ENCODE measurements around the gene COIL.

Gene COIL

DNA sequence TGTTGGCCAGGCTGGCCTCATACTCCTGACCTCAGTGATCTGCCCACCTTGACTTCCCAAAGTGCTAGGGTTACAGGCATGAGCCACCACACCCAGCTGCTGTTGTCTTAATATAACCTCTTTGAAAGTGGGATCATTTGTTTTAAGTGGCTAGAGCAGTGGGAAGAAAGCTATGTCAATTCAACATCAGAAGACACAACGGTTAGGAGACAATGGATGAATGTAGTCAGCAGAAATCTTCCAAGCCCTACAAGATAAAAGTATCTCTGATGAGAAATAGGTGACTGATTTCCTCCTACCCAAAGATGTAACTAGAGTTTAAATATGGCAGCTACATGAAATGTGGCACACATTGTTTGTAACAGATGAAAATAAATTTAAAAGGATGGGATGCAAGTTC, 27.0 kb downstream of the COIL start:
- no peak for DNase-seq

DNA sequence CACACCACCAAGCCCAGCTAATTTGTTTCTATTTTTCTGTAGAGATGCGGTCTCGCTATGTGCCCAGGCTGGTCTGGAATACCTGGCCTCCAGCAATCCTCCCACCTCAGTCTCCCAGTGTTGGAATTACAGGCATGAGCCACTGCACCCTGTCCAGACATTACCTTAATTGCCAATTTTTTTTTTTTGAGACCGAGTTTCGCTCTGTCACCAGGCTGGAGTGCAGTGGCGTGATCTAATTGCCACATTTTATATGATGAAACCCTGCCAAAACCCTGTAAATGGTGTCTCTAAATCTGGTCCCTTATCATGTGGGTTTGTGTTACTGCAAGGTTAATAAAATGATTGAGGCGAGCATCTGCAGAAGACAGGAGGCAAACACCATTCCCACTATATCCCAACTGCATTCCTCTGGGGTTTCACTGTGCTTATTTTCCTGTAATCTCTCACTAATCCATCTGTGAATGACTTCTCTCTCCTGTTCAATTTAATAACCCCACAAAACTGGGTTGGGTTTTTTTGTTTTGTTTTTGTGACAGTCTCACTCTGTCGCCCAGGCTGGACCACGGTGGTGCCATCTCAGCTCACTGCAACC, 27.6 kb downstream of the COIL start:
- no peak for DNase-seq

DNA sequence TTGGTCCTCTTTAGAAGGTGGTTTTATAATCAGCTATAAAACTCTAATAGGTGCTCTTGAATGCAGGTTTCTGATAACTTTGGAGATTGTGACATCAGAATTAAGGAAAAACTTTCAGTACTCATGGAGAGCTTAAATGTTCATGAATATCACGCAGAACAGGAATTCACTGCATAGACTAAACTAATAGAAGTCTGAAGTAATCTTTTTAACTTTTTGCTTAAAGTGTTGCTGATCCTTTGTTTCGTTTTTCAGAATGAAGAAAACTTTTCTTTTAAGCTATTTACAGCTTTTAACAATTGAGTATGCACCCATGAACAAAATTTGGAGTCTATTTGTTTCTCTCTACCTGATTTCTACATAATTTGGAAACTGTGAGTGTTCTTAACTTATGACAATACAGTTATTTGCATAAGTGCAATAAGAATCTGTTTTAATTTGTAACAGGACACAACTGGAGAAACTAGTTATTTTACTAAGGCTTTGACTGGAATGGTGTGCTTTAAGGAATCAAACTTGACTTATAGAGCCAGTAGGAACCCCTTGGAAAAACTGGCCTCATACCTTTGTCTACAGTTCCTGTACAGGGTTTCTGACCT, 30.0 kb downstream of the COIL start:
- DNase-seq = no peak

DNA sequence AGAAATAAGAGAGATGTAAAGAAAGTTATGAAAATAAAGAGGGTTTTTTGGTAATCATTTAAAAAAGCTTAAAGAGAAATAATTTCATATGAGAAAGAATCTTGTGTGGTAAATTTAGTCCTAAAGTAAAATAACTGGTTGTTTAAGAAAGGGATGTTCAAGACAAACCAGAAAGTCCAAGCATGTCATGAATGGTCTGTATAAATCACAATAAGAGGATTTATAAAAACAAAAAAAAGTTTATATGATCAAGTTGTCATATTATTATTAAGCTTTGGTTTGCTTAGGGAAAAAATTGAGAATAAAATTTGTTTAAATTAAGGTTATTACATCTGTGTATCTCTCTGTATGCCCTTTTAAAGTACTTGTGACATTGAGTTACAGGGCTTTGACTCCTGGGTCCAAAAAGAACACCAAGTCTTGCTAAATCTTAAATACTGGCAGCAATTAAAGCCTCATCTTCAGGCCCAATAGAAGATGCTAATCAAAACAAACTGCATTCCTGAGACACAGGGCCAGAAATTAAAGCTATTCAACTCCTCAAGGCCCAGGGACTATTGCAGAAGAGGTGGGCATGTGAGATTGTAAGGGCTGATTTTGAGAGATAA, 31.4 kb downstream of the COIL start:
- DNase-seq = peak; percentile 9

DNA sequence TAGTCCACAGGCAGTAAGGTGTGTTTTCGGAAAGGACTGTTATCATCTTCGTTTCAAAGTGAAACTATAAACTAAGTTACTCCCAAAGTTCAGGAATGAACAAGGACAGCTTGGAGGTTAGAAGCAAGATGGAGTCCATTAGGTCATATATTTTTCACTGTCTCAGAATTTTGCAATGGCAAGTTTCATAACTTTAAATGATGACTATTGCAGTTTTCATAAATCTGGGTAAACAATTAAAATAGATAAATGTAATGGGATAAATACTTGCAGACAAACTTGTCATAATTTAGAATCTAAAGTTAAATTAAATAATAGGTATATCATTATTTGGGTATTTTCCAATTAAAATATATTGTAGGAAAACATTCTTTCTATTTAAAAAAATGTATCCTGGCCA, 32.3 kb downstream of the COIL start:
- no peak for DNase-seq

DNA sequence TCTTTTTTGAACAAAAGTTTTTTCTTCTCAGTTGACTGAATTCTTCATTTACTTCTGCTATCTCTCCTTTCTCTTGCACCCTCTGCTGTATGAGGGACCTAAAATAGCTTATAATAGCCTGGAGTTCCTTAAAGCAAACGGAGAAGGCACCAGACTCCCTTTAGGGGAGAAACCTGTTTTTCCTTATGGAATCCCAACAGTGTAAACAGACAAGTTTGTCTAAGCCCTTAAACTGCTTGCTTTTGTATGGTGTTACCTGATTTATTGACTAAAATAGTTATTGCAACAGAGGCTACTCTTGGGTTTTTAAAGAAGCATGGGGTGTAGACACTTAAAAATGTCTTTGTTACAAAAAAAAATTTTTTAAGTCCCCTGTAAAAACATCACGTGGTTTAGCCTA, 34.1 kb downstream of the COIL start:
- DNase-seq = no peak

DNA sequence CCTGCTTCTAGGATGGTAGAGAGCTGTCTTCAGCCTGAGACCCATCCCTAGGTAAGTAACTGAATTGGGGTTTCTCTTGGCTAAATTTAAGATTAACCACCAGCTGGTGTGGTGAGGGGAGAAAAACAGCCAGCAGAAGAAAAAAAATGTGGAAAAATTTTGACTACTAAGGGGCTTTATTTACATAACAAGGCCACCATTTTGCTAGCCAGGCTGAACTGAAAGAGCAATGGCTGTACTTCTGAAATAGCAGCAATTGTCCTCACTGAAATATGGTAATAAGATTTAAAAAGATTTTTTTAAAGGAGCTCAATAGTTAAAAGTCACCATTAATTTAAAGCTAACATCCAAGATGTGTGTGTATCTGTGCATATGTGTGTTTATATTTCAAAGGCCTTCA, 34.6 kb downstream of the COIL start:
- DNase-seq = no peak

DNA sequence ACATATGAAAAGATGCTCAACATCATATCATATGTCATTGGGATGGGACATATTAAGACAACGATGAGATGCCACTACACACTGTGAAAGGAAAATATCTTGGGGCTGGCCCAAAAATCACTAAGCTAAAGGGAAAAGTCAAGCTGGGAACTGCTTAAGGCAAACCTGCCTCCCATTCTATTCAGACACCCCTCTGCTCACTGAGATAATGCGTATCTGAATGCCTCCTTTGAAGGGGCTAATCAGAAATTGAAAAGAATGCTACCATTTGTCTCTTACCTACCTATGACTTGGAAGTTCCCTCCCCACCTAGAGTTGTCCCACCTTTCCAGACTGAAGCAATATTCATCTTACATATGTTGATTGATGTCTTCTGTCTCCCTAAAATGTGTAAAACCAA, 35.8 kb downstream of the COIL start:
- no peak for DNase-seq

DNA sequence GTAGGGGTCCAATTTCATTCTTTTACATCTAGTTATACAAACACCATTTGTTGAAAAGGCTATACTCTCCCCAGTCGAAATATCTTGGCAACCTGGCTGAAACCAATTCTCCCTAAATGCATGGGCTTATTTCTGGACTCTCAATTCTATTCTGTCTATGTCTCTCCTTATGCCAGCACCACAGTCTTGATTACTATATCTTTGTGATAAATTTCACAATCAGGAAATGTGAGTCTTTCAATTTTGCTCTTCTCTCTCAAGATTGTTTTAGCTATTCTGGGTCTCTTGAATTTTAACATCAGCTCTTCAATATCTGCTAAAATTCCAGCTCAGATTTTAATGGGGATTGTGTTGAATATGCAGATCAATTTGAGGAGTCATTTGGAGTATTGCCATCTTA, 41.1 kb downstream of the COIL start:
- DNase-seq = no peak

DNA sequence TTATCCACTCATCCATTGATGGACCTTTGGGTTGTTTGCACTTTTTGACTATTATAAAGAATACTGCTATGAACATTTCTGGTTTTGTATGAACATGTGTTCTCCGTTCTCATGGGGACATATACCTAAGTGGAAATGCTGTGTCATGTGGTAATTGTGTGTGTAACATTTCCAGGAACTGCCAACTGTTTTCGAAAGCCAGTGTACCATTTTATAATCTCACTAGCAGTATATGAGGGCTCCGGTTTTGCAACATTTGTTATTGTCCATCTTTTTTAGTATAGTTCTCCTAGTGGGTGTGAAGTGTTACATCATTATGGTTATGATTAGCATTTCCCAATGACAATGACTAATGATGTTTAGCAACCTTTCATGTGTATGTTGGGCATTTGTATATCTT, 41.9 kb downstream of the COIL start:
- no peak for DNase-seq

DNA sequence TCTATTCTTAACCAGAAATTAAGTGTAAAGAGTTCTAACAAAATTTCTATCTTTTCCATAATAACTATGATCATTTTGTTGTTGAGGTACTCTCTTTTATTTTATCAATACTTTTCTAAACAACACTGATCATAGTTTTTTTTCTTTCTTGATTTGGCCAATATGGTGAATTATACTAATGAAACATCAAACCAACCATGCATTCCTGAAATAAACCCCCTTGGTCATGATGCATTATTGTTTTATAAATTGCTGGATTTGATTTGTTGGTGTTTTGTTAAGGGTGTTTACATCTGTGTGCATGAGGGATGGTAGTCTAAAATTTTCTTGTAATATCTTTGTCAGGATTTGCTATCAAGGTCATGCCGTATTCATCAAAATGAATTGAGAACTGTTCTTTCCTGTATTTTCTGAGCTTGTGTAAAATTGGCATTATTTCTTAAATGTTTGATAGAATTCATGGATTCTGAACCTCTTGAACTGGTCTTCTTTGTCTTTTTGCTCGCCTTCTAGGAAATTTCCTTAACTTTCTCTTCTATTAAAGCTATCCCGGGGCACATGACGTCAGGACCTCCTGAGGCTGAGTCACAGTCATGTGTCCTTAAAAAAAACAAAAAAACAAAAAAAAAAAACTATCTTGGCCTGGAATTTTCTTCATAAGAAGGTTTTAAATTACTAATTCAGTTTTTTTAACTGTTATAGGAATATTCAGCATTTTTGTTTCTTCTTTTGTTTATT, 43.1 kb downstream of the COIL start:
- DNase-seq = no peak

DNA sequence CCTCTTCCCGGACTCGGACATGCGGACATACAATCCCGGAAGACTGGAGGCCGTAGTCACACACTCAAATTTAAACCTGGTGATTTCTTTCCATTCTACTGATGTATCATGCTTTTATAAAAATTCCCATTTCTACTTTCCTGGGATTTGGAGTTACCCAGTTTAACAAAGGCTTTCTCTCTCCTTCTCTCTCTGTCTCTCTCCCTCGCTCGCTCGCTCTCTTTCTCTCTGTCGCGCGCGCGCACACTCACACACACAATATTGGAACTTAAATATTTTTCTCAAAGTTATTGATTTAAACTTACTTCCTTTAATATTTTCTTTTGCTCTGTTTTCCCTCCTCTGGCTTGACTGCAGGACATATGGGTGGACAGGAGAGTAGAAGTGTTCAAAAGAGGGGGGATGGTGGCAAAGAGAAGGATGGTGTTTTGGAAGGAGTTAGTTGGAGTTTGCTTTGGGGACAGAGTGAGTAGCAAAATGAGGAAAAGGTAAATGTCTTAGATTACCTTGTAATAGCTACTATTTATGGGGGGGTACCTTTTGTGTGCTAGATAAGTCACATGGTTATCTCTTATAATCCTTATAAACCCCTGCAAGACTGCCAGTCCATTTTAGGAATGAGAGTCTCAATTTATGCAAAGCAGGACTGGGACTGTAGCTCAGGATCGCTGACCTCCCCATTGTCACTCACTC, 46.1 kb downstream of the COIL start:
- DNase-seq = no peak

DNA sequence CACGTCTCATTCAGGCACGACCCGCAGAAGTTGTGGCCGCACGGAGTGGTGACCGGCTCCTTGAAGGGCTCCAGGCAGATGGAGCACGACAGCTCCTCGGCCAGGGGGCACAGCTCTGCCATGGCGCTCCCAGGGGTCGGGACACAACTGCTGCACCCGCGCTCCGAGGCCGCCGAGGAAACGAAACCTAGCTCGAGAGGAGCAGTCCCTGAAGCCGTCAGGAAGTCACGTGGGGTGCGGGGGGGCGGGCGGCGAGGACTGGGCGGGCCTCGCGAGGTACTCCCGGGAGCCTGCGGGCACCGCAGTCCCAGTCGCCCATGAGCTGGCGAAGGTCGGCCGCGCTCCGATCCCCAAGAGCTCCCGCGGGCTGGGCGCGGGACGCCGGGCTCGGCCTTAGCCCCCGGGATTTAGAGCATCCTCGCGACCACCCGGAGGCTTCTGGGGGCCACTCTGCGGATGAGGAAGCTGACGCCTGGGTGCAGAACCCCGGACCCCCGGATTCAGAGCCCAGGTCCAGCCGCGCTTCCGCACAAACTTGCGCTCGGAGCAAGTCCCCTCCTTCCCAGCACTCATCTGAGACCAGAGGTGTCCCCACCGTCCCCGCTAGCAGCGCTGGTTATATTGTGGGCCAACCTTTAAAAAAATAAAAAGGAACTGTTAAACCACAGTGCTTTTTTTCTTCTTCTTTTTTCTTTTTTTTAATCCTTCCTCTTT, 46.8 kb downstream of the COIL start, which contains the start of gene TRIM25:
Gene TRIM25 (minus strand): TSS at position 183 of the 714 bp plus-strand sequence. CDS start 61 bp downstream, at position 122.
- peak; percentile 91 for DNase-seq

DNA sequence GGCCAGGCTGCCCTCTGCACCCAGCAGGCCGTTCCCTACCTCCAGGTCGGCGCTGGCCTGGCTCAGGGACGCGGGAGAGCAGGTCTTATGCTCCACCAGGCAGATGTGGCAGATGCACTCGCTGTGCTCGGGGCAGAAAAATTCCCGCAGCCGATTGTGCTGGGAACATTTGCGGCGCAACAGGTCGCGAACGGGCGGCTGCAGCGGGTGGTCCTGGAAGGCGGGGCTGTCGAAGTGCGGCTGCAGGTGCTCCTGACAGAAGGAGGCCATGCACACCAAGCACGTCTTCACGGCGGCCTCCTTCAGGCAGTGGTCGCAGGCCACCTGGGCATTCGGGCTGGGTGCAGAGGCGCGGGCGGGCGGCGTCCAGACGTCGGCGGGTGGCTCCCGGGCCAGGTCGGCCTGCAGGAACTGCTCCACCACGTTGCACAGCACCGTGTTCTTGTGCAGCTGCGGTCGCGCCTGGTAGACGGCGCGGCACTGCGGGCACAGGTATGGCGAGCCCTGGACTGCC, 47.4 kb downstream of the COIL start:
- peak; percentile 61 for DNase-seq

DNA sequence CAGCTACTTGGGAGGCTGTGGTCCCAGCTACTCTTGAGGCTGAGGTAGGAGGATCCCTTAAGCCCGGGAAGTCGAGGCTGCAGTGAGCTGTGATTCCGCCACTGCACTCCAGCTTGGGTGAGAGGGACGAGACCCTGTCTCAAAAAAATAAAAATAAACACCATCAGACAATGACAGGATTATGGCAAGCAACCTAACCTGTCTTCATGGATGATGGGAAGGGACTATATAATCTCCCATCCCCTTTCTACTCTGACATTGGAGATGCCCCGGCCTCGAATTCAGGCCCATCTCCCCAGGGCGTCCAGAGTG, 47.9 kb downstream of the COIL start:
- no peak for DNase-seq

DNA sequence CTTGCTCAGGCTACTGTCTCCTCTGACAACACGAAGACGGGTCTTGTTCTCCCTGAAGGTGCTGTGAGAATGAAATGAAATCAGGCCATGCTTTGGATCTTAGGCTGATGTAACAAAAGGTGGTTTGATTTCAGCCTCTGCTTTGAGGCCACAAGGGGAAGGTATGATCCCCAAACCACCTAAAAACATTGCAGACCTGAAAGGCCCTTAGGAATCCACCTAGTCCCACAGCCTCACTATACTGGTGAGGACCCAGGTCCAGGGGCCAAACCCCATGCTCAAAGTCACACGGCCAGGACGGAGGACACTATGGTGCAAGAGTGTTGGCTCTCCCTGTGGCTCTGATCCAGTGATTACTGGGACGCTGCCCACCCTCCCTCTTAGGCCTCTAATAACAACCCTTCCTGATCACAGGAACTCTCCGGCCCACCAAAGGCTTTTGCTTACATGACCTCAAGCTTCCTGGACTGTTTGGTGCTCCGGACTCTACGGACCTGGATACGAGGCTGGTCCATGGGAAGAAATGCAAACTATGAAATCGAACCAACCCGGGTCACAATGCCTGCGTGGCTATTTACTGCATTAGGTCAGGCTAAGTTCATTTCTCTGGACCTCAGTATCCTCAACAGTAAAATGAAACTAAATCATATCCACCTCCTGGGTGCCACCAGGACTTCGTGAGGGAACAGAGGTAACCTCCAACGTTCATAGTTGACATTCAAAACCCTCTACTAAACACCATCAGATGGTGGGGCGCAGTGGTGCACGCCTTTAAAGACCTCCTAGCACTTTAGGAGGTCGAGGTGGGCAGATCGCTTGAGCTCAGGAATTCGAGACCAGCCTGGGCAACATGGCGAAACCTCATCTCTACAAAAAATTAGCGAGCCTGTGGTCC, 48.5 kb downstream of the COIL start:
- DNase-seq = no peak

DNA sequence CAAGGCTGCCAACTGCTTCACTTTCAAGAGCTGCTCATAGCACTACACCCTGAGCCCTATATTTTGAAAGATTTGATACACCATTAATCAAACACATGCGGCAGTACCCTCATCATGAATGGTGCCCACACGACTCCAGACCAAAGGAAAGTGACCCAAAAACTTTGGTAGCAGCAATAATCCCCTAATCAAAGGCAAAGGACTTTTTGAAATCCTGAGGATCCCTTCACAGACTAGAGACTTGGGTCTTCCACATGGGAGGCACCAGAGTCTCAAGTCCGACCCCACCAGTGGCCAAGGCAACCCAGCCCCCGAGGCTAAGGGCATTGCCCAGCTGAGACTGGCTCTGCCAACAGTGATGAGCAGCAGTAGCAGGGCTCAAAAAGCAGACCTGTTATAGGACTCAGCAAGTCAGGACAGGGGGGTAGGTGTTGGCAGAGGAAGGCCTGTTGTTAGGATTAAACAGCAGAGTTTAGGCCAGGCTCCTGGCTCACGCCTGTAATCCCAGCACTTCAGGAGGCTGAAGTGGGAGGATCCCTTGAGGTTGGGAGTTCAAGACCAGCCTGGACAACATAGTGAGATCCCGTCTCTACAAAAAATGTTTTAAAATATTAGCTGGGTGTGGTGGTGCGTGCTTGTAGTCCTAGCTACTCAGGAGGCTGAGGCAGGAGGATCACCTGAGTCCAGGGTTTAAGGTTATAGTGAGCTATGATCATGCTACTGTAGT, 50.2 kb downstream of the COIL start:
- no peak for DNase-seq

DNA sequence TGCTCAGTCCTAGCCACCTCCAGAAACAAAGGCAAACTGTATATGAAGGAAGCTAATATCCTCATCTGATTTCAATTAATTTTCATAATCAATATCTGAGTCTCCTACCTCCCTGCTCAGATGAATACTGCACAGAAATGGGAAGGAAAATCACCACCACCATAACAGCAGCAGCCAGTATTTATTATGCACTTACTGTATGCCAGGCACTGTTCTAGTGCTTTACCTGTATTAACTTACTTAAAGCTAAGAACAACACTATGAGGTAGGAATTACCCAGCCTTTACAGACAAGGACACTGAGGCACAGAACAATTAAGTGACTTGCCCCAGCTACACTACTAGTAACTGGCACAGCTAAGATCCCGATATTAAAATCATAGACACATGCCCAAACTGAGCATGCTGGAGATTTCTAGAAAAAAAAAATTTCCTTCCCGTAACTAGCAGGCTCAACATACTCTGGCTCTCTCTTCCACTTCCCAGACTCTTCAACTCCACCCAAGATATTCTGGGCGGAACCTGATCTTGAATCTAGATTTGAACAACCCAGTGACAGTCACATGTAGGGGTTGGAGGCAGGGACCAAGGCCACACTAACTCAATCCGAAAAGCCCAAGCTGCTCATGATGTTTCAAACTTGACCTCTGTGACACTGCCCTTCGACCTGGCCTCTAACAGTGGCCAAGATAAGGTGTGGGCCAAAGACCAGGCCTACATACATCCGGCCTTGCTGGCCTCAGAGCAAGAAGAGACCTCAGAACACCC, 50.9 kb downstream of the COIL start:
- no peak for DNase-seq

DNA sequence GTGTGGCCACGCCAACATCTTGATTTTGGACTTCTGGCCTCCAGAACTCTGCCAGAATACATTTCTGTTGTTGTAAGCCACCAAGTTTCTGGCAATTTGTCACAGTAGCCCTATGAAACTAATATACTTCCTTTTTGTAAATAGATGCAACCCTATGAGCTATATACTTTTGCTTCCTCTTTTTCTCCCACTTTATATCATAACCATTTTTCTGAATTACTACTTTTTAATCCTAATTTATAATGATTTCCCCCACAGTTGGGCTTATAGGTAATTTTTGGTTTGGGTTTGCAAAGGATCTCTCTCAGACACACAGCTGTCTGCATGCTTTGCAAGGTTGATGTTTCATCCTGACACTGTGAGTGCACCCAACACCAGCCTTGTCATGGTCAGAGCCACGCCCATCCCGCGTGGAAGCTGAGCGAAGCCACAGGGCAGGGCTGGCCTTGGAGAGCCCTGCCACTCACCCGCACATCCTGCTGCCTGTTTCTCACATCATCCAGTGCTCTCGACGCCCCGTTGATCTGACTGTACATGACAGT, 52.8 kb downstream of the COIL start:
- no peak for DNase-seq

DNA sequence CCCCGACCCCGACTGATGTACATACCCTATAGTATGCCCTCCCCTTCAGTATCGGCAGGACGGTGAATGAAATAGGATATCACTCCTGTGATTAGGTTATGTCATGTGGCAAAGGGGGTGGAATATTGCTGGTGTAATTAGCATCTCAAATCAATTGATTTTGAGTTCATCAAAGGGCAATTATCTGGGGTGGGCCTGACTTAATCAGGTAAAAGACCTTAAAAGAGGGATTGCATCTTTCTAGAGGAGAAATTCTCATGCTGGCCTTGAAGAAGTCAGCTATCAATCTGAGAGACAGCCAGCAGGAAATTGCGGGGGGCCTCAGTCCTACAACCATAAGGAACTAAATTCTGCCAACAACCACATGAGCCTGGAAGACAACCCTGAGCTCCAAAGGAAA, 57.3 kb downstream of the COIL start:
- no peak for DNase-seq
